Measurements from ENCODE around the gene CYP4A11.
"Not testable (repeated sequence)": the region's sequence is repeated elsewhere in the genome, so short reads cannot be mapped to it uniquely, and the experiment has no call there.

Gene CYP4A11, protein sequence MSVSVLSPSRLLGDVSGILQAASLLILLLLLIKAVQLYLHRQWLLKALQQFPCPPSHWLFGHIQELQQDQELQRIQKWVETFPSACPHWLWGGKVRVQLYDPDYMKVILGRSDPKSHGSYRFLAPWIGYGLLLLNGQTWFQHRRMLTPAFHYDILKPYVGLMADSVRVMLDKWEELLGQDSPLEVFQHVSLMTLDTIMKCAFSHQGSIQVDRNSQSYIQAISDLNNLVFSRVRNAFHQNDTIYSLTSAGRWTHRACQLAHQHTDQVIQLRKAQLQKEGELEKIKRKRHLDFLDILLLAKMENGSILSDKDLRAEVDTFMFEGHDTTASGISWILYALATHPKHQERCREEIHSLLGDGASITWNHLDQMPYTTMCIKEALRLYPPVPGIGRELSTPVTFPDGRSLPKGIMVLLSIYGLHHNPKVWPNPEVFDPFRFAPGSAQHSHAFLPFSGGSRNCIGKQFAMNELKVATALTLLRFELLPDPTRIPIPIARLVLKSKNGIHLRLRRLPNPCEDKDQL

DNA sequence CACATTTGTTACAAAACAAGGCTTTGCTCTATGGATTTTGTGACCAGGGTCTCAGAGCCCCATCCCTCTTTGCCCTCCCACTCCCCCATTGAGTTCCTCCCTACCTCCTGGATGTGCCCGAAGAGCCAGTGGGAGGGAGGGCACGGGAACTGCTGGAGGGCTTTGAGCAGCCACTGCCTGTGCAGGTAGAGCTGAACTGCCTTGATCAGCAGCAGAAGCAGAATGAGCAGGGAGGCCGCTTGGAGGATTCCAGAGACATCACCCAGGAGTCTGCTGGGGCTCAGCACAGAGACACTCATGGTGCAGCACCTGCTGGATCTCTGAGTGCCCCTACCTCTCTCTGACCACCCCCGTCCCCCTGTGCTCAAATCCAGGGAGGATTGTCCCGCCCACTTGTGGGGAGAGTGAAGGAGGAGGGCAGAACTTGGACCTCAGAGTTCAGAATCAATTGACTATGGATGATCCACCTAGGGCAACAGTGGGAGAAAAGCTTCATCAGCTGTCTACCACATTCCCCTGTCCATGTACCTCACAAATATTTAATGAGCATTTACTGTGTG is at the start of gene CYP4A11:
CYP4A11 (minus strand) TSS at position 342 of the 560 bp plus-strand sequence; CDS start at position 299, 43 bp downstream.
- DNase-seq: no peak

DNA sequence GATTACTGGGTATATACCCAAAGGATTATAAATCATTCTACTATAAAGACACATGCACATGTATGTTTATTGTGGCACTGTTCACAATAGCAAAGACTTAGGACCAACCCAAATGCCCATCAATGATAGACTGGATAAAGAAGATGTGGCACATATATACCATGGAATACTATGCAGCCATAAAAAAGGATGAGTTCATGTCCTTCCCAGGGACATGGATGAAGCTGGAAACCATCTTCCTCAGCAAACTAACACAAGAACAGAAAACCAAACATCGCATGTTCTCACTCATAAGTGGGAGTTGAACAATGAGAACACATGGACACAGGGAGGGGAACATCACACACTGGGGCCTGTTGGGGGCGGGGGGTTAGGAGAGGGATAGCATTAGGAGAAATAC is 49.3 kb upstream of the CYP4A11 start:
- DNase-seq: not testable (repeated sequence)

DNA sequence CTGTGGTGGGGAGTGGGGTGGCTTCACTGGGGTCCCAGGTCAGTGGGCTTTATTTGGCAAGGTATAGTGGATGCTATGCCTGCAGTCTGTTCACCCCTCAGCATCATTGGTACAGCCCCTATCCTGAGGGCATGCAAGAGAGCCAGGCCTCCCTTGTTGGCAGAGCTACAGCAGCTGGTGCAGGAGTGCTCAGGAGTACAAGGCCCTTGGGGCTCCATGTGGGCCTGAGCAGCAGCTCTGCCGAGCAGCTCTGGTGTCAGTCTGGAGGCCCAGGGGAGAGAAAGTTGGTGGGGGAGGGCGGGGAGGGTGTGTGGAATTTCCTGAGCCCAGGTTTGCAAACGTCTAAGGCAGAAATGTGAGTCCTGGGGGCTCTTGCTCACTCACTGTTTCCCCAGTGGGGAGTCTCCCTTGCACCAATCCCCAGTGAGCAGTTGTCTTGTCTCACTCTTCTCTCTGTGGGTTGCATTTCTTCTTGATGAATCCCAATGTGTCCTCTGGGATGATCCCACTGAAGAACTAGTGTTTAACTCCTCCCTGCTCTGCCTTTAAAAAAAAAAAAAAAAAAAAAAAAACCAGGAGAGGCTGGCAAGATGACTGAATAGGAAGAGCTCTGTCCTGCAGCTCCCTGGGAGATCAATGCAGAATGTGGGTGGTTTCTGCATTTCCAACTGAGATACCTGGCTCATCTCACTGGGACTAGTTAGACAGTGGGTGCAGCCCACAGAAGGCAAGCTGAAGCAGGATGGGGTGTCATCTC is 42.7 kb upstream of the CYP4A11 start:
- DNase-seq: no peak

DNA sequence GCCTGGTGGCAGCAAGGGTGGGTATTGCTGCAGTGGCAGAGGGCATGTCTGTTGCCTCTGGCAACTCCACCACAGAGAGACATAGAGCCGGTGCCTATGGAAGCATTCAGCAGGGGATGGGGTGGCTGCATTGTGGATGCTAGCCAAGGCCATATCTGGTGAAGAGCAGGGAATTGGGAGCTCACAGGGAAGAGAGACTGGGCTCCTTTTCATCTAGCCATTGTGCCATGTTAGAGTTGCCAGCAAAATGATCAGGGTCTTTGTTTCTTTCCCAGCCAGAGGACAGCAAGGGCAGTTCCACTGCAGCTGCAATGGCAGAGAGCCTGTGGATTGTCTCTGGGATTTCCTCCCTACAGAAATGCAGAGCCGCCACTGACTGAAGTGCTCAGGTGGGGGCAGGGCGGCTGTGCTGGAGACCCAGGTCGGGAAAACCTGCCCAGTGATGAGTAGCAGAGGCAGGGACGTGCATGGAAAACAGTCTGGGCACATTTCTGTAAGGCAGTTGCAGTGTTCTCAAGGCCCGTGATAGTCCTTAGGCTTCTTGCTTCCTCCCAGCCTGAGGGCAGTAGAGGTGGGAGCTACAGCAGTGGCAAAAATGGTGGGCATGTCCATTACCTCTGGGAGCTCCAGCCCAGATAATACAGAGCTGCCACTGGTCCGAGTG is 42.0 kb upstream of the CYP4A11 start:
- DNase-seq: no peak

DNA sequence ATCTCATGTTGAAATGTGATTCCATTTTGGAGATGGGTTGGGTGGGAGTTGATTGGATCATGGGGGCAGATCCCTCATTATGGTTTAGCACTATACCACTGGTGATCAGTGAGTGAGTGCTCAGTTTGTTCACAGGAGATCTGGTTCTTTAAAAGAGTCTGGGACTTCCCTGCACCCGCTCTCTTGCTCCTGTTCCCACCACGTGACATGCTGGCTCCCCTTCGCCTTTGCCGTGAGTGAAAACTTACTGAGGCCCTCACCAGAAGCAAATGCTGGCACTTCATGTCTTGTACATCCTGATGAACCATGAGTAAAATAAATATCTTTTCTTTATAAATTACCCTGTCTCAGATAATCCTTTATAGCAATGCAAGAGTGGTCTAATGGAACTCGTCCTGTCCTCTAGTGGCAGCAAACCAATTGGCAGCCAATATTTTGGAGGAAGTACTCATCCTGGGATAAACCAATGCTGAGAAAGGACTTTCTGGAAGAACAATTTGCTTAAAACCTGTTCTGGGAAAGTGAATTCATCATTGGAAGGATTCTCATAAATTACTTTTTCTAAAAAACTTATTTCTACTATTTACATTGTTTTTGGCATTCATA is 27.8 kb upstream of the CYP4A11 start:
- DNase-seq: no peak

DNA sequence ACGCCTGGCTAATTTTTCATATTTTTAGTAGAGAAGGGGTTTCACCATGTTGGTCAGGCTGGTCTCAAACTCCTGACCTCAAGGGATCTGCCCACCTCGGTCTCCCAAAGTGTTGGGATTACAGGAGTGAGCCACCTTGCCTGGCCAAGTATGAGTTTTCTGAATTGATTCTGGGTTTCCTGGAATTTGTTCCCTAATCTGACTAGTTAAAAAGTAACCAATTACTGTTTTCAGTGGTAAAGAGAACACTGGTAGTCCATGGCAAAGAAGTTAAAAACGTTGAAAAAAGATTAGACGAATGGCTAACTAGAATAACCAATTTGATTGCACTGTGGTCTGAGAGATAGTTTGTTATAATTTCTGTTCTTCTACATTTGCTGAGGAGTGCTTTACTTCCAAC is 21.0 kb upstream of the CYP4A11 start:
- not testable (repeated sequence) for DNase-seq

DNA sequence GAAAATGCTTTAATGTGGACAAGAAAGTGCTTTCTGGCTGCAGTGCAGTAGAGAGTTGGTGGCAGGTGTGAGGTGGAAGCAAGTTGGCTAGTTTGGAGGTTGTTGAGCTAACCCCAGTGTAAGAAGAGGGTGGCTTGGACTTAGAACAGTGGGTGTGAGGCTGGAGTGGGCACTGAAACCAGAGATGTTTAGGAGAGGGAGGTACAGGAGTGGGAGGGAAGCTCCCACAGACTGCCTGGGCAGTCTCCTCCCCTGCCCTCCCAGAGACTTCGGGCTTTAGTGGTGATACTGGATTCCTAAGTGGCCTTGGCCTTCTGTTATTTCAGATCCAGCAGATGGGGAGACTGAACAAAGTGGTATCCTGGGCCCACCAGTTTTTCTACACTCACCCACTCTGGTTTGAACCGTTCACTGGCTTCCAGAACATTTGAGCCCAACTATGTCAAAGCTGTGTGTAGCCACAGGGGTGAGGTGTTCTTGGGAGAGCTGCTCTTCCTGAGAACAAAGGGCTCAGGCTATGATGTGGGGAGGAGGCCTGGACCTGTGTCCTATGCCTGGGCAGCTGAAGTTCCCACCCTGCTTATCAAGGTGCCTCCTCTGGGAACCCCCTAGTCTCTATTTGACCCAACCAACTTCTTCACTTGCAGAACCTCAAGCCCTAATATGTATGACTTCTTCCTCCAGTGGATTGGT is 19.9 kb upstream of the CYP4A11 start:
- no peak for DNase-seq

DNA sequence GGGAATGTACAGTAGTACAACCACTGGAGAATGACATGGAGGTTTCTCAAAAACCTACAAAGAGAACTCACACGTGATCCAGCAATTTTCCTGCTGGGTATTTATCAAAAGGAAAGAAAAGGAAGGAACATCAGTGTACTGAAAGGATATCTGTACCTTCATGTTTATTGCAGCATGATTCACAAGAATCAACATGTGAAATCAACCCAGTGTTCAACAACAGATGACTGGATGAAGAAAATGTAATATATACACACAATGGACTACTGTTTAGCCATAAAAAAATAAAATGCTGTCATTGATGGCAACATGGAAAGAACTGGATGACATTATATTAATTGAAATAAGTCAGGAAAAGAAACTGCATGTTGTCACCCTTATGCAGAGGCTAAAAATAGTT is 19.0 kb upstream of the CYP4A11 start:
- no peak for DNase-seq

DNA sequence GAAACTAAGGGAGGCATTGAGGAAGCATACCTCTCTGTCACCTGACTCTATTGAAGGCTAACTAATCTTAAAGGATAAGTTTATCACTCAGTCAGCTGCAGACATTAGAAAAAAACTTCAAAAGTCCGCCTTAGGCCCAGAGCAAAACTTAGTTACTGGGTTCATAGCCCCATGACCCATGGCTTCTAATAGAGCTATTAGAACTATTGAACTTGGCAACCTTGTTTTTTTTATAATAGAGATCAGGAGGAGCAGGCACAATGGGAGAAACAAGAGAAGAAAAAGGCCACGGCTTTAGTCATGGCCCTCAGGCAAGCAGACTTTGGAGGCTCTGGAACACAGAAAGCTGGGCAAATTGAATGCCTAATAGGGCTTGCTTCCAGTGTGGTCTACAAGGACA is 13.8 kb upstream of the CYP4A11 start:
- DNase-seq: not testable (repeated sequence)

DNA sequence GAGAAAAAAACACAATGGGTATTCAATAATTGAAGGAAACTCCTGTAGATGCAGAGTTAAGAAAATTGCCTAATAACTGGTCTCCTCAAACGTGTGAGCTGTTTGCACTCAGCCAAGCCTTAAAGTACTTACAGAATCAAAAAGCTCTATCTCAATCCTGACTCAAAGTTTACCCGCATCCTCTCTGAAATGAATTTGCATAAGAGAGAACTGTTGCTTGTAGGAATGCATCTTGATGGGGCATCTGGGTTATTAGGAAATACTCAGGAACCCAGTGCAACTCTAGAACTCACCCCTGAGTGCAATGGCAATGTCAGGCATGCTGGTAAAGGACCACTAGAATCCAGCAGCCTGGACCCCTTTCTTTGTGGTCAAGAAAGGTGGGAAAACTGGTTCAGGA is 12.6 kb upstream of the CYP4A11 start:
- not testable (repeated sequence) for DNase-seq

DNA sequence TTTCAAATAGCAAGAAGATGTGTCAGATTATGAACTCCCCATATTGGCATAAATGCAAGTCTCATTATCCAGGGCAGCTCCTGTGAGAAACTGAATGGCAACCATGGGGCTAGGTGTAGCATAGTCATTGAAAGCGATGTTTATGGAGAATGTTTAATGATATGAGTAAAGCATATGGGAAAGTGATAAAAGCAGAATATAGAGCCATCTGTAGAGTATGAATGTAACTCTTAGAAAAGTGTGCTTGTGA is 8.1 kb upstream of the CYP4A11 start:
- DNase-seq: not testable (repeated sequence)

DNA sequence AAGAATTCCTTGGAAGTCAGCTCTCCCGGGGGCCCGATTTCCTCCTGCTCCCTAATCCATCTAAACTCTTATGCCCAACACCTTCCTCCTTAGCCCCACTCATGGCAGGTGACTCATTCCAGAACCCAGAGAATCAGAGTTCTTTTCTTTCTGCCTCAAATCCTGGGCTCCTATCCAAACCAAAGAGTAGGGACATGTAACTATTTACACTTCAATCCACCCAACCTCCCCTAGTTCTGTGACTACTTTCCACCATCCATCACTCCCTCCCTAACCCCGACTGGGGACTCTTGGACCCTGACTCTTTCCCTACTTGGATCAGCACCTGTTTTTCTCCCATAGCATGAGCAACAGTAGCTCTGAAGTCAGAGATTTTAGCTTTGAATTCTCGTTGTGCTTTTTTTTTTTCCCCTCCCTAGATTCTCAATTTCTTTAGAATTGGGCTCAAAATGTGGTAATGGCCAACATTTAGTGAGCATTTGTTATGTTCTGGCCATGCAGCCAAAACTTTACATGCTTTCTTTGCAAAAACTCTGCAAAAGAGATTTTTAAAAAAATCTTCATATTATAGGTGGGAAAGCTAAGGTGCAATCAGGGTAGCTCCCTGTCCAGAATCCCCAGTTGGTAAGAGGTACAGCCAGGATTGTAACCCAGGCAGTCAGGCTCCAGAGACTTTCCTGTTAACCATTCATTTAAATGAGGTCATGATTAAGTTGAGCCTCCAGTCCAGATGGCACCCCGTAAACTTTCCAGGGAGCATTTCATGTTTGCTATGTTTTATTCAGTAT is 7.5 kb upstream of the CYP4A11 start:
- no peak for DNase-seq

DNA sequence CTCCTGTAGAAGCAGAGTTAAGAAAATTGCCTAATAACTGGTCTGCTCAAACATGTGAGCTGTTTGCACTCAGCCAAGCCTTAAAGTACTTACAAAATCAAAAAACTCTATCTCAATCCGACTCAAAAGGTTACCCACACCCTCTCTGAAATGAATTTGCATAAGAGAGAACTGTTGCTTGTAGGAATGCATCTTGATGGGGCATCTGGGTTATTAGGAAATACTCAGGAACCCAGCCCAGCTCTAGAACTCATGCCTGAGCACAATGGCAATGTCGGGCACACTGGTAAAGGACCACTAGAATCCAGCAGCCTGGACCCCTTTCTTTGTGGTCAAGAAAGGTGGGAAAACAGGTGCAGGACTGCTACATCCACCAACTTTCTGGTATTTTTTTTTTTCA is 6.4 kb upstream of the CYP4A11 start:
- DNase-seq: not testable (repeated sequence)

DNA sequence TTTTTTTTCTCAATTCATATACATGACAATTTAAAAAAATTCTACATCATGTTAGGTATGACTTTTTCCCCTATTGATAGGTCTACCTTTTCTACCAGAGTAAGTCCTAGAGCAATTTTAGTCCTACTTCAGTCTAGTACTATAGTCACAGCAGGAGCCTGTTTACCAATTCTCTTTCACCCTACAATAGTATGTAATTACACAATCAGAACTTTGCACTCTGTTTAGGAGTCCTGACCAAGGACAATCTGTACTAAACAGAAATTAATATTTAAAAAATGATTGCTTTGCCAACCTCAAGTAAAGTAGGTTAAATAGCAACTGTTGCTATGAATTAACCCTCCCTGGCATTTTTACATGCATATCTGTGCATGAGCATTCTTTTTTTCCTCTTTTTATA is 810 bp upstream of the CYP4A11 start:
- no peak for DNase-seq

DNA sequence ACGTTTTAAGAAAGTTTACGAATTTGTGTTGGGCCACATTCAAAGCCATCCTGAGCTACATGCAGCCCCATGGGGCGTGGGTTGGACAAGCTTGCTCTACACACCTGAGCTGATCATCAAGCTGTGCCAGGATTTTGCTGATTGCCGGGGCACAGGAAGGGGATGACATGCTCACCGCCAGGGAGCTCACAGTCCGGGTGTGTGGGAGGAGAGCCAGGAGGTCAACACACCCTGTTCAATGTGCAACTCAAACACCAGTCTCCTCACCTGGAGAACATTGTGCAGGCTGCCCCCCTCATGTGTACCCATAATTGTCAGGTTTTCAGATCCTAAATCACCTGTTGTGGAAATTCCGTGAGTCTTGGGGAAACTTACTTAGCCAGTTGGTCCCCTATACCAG is 969 bp downstream of the CYP4A11 start:
- DNase-seq: no peak

DNA sequence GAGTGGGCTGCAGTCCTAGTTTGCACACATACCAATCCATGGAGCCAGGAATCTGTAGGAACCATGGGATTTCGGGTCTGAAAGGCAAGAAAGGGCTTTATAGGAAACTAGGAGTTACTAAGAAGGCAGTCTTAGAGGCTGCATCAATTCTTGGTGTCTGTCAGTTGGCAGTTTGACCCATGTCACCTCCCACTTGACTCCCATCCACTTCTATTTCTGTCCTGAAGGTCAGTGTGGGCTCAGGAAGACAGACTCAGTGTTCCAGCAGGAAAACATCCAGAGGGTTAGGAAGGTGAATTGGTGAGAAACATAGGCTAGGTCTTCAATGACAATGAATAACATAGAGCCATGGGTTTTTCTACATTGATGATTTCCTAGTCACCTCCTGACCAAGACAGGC is 4.0 kb downstream of the CYP4A11 start:
- DNase-seq: no peak

DNA sequence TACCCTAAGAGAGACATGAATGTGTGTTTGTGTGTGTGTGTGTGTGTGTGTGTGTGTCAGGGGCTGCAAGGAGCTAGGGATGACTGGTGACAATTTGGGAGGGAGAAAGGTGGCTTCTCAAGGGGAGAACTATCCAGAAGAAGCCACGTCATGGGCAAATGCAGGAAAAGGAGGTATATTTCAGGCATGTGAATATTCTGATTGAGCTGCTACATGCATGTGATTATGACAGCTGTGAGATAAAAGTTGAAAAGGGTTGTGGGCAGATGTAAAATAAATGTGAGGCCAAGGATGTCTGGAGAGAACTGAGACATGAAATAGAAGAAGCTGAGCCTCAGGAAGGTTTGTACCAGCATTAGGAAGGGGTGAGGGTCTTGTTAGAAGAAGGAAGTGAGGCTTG is 4.5 kb downstream of the CYP4A11 start:
- no peak for DNase-seq

DNA sequence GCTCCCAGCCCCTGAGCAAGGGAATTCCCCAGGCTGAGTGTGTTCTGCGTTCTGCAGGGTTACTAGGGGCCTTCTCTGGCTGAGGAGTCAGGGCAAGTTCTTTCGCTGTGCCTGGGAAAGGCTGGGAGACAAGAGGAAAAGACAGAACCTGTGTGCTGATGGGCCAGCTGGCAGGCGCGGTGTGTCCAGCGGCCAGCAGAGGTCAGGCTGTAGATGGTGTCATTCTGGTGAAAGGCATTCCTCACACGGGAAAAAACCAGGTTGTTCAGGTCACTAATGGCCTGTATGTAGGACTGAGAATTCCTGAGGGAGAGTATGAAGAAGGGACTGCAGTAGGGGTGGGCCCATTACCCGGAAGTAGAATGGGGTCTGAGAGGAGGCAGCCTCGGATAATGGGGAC is 6.4 kb downstream of the CYP4A11 start:
- DNase-seq: not testable (repeated sequence)

DNA sequence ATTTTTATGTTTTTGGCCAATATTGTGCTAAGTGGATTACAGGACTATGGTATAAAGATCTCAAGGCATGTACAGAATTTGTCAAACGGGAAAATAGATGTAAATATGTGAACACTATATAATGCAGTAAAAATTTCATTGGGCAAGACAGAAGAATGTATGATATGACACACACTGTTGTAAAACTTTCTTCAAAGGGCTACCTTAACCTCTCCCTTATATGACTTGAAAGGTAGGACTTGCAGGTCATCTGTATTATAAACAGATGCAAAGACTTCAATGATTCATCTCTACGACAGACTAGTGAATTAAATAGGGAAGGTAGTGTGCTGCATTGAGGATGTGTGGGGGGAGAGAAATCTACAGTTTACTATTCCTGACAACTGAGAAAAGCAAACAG is 9.3 kb downstream of the CYP4A11 start:
- not testable (repeated sequence) for DNase-seq

DNA sequence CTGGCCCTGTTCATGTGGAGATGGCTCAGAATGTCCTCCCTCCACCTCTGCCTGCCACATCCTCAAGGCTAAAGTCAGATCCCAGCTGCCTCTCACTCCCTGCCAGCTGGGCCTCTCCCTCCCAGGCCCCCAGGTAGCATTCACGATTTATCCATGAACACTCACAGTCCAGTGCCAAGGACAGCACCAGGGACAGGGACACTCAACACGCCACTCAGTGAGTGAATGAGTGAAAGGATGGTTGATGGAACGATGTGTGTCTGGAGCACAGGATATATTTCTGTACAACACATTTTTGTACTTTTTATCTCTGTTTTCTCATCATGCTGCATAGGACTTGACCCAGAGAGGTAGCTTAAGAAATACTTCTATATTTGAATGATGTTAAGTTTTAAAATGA is 10.1 kb downstream of the CYP4A11 start:
- DNase-seq: no peak

DNA sequence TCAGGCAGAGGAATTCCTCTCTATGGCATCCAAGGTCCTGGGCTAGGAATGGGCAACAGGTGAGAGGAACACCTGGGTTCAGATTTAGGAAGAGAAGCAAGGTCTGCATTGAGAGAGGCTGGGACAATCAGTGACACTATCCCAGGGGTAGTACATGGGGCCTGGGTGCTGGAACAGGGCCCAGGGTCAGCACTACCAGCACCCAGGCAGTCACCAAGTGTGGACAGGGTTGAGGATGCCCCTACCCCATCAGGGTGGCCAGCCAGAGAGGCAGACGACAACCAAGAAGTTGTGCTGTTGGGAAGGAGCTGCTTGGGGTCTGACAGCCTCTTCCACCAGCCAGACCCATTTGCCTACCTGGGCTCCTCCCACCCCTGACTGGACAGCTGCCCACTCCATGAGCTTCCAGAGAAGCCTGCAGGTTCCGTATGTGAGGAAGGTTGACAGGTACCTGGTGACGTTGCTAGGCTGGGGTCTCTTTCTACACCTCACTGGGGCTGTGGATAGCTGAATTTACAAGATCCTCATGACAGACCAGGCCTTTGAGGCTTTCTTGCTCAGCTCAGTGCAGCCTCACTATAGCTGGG is 13.9 kb downstream of the CYP4A11 start:
- DNase-seq: no peak
